Upper lobe of left lung (tissue), 6 donors: ENCODE results near the gene PLA2G5. TPM values are rescaled to one million over a fixed set of nuclear protein-coding genes. Genes with fewer than 3 reads are reported as not detected.

Experiments used
- ATAC-seq, 2 donors: fragments of 200-7000 bp; cut with Tn5 transposase; one replicate each; pipeline ENCODE4 v1.9.1; 2022; ENCODE audit warnings: mild to moderate bottlenecking in 2 of 2, moderate library complexity in 2 of 2; ENCODE audit not compliant: low FRiP score in 2 of 2
- DNase-seq, 2 donors: peaks; one replicate each; pipeline ENCODE4 v3.0.0-alpha.2; 2019 to 2020
- H3K27ac ChIP-seq, 4 donors: fragments of 200-600 bp; sonication (generic); one replicate each; pipeline ENCODE4 v1.5.1; 2016 to 2019
- H3K27me3 ChIP-seq, 4 donors: fragments of 200-600 bp; sonication (generic); one replicate each; pipeline ENCODE4 v1.5.1; 2017 to 2019
- H3K36me3 ChIP-seq, 4 donors: fragments of 200-600 bp; sonication (generic); one replicate each; pipeline ENCODE4 v1.5.1; 2016 to 2019
- H3K4me1 ChIP-seq, 4 donors: fragments of 200-600 bp; sonication (generic); one replicate each; pipeline ENCODE4 v1.5.1; 2018 to 2019
- H3K4me3 ChIP-seq, 4 donors: fragments of 200-600 bp; sonication (generic); one replicate each; pipeline ENCODE4 v1.5.1; 2017 to 2019; ENCODE audit warnings: mild to moderate bottlenecking in 2 of 4, moderate library complexity in 1 of 4
- H3K9me3 ChIP-seq, 4 donors: fragments of 200-600 bp; sonication (generic); one replicate each; pipeline ENCODE4 v1.5.1; 2018 to 2019
- CTCF ChIP-seq, 6 experiments: fragments of 450-650 bp in 4 of 6; fragments of 200-600 bp in 2 of 6; sonication (generic) in 2 of 6; IDR thresholded peaks; one replicate each; pipeline ENCODE4 v1.5.1; 2016 to 2019; ENCODE audit warnings: antibody characterized with exemption in 6 of 6
- EP300 ChIP-seq, 4 donors: sonication (generic); formaldehyde crosslinking; IDR thresholded peaks; one replicate each; pipeline ENCODE4 v1.5.1; 2017; ENCODE audit warnings: antibody characterized with exemption in 4 of 4, control low read depth in 2 of 4
- POLR2A ChIP-seq, 4 donors: fragments of 450-650 bp; IDR thresholded peaks; one replicate each; pipeline ENCODE4 v1.5.1; 2016 to 2017; ENCODE audit warnings: antibody characterized with exemption in 4 of 4, mild to moderate bottlenecking in 2 of 4
- POLR2AphosphoS5 ChIP-seq, 2 donors: sonication (generic); formaldehyde crosslinking; IDR thresholded peaks; one replicate each; pipeline ENCODE4 v1.5.1; 2017; ENCODE audit warnings: antibody characterized with exemption in 2 of 2
- WGBS, 2 donors: methylation state at CpG; one replicate each; pipeline ENCODE4 v1.1.5; 2017 to 2018; 5-methylcytosine and 5-hydroxymethylcytosine counted together
- total RNA-seq, 6 donors: library from RNA; depleted of rRNA in 4 of 6; stranded (reverse); fragments of >200 nt in 4 of 6; gene quantifications; one replicate each; pipeline versions ENCODE4 v1.1.0 to v1.2.1, GENCODE V29; 2016 to 2021
- donor health status: DM: no; HTN: no; CAD: no; lungs with moderate emphysema.
- donor health status: DM: no; HTN: yes; CAD: no; lungs with severe emphysema.

The PLA2G5 gene
- total RNA-seq, 6 donors from 2014 or later = 1.4 to 5.1 (median 3.1) TPM; not detected in 1

DNA sequence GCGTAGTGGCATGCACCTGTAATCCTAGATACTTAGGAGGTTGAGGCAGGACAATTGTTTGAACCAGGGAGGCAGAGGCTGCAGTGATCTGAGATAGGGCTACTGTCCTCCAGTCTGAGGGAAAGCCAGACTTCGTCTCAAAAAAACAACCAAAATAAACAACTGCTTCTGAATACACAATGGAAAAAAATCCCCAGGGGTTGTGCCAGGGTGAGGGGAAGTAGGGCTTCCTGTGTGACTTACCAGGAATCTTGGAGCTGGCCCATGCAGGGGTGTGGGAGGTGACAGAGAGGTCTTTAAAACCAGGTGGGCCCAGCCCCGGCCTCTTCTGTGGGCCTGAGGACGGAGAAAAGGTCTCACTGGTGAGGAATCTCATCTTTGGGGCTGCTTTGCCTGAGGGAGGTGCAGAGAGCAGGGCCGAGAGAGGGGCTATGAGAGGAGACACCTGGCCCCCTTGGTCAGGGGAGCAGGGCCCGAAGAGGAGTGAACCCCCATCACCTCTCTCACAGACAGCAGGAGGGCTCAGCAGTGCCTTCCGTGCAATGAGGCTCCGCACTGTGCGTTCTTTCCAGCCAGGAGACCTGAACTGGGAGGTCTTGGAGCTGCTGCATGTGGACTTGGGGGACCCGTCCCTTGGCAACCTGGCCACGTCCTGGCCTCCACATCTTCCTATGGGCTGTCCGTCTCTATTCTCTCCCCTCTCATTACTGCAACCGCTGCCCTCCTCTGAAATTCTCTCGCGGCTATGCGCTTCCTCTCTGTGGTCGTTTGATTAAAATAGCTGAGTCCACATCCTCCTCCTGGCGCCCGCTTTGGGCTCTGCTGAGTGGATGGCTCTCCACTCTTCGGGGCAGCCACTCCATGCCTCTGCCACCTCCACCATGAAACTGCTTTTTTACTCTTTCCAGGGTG, 10.7 kb downstream of the PLA2G5 start:
- Histone ChIP-seq H3K27ac (peak overlapping the region in 1 of 4 donors; percentile 48), H3K36me3 (no peaks in the 10 kb centered on the region), H3K4me1 (peaks cover 12 to 18% (median 14%) of the 10 kb centered on the region in 4 donors), H3K27me3 (no peaks in the 10 kb centered on the region), H3K4me3 (no peak overlapping the region), H3K9me3 (no peaks in the 10 kb centered on the region)
- 41 to 54% methylated on average over 18 to 20 of the region's 20 CpGs for WGBS, 2 donors
- DNase-seq (no peak), ATAC-seq (no peak)
- TF ChIP-seq POLR2AphosphoS5 (IDR thresholded peaks at IDR 0.05) (no peak), POLR2A (IDR thresholded peaks at IDR 0.05) (no peak), CTCF (IDR thresholded peaks at IDR 0.05) (no peak), EP300 (IDR thresholded peaks at IDR 0.05) (no peak)

DNA sequence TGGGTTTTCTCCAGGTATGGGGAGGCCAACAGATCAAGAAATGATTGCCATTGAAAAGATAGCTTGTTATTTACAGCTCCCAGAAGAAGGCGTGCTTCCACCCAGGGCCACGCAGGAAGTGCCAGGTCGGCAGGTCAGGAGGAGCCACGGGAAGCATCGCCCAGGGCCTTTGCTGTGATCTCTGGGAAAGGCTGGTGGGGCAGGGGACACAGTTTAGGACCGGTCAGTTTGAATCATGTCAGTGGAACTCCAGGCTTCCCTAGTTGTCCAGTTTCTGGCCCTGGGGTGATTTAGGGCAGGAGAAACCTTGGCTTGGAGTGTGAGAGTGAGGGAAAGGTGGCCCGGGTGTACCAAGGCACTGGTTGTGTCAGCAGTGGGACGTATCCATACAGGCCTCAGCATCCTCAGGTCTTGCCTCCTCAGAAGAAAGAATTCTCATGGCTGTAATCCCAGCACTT, 11.4 kb downstream of the PLA2G5 start:
- peak overlapping the region in 1 of 4 donors; percentile 48 for H3K27ac ChIP-seq
- peaks cover 12 to 18% (median 14%) of the 10 kb centered on the region in 4 donors for H3K4me1 ChIP-seq
- no peaks in the 10 kb centered on the region for H3K9me3 ChIP-seq
- TF ChIP-seq CTCF (IDR thresholded peaks at IDR 0.05) (no peak), POLR2AphosphoS5 (IDR thresholded peaks at IDR 0.05) (no peak), POLR2A (IDR thresholded peaks at IDR 0.05) (no peak), EP300 (IDR thresholded peaks at IDR 0.05) (no peak)
- no peaks in the 10 kb centered on the region for H3K36me3 ChIP-seq
- ATAC-seq (no peak), DNase-seq (no peak)
- no peak overlapping the region for H3K4me3 ChIP-seq
- no peaks in the 10 kb centered on the region for H3K27me3 ChIP-seq
- 49 to 53% methylated on average over 7 to 8 of the region's 8 CpGs for WGBS, 2 donors

DNA sequence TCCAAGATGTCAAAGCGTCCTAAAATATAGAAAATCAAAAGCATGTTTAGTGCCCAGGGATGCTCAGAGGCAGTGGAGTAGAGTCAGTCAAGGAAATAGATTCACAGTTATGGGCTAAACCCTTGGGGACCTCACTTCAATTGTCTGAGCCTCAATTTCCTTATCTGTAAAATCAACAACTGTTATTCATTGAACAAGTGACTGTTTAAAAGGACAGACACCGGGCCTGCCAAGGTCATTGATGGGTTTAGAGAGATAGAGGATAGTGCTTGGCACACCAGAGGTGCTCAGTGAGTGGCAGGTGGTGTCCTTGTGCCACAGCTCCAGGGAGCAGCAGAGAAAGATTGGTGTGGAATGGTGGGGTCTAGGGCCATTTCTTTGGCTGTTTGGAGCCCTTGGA, 12.8 kb downstream of the PLA2G5 start:
- 68% methylated on average over 2 of the region's 2 CpGs for WGBS, 2 donors

DNA sequence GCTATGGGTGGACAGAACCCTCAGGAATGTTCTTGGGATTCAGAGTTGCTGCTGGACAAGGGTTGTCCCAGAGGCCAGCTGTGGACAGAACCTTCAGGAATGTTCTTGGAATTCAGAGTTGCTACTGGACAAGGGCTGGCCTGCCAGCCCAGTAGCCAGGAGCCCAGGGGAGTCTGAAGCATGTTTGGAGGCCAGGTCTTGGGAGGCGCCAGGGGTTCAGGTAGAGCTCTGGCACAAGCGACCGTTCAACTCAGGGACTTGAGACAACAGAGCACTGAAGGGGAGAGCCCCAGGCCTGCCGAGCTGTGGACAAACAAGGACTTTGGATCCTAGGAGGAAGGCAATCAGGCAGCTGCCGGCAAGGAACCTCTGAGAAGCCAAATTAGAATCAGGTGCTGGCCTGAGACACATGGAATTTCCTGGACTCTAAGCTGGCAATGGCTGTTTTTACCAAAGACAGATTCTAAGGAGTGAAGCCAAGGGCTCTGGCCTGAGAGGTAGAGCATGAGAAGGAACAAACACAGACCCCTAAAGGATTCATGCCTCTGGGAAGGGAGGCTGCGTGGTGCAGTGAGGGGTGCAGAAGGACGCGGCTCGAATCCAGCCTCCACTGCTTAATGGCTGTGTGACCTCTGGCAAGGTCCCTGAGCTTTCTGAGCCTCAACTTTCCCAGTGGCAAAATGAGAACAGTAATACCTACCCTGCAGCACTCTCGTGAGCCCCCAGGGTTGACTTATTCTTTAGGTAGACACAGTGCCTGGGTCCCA, 13.4 kb downstream of the PLA2G5 start:
- no peak for TF ChIP-seq EP300 (IDR thresholded peaks at IDR 0.05)
- TF ChIP-seq CTCF (IDR thresholded peaks at IDR 0.05) = no peak
- no peak for TF ChIP-seq POLR2AphosphoS5 (IDR thresholded peaks at IDR 0.05)
- TF ChIP-seq POLR2A (IDR thresholded peaks at IDR 0.05) = no peak
- H3K27ac ChIP-seq = peak overlapping the region in 1 of 4 donors; percentile 27
- H3K4me1 ChIP-seq = peaks cover 12 to 18% (median 14%) of the 10 kb centered on the region in 4 donors
- no peaks in the 10 kb centered on the region for H3K27me3 ChIP-seq
- no peaks in the 10 kb centered on the region for H3K36me3 ChIP-seq
- DNase-seq (no peak), ATAC-seq (peak in 1 of 2 donors; percentile 27)
- no peak overlapping the region for H3K4me3 ChIP-seq
- H3K9me3 ChIP-seq = no peaks in the 10 kb centered on the region
- 86 to 94% methylated on average over 6 to 10 of the region's 10 CpGs for WGBS, 2 donors

More for the DNA sequence above, 12.8 kb downstream of the PLA2G5 start:
- TF ChIP-seq POLR2A (IDR thresholded peaks at IDR 0.05) = no peak
- no peak for TF ChIP-seq EP300 (IDR thresholded peaks at IDR 0.05)
- no peak for TF ChIP-seq CTCF (IDR thresholded peaks at IDR 0.05)
- no peak for TF ChIP-seq POLR2AphosphoS5 (IDR thresholded peaks at IDR 0.05)
- DNase-seq = no peak
- H3K4me3 ChIP-seq = no peak overlapping the region
- H3K9me3 ChIP-seq = no peaks in the 10 kb centered on the region
- ATAC-seq = no peak
- H3K4me1 ChIP-seq = peaks cover 12 to 18% (median 14%) of the 10 kb centered on the region in 4 donors
- H3K27ac ChIP-seq = peak overlapping the region in 1 of 4 donors; percentile 27
- H3K27me3 ChIP-seq = no peaks in the 10 kb centered on the region
- no peaks in the 10 kb centered on the region for H3K36me3 ChIP-seq
